ENCODE measurements around the gene USP46. TPM values are rescaled to one million over a fixed set of nuclear protein-coding genes. Genes with fewer than 3 reads are reported as not detected.

Gene USP46
- total and polyA plus RNA-seq, 2 of the 8 experiments (the other 6 are each of a cell fraction or from before 2014, with no cell fraction given), result 10.6 to 62.4 TPM

DNA sequence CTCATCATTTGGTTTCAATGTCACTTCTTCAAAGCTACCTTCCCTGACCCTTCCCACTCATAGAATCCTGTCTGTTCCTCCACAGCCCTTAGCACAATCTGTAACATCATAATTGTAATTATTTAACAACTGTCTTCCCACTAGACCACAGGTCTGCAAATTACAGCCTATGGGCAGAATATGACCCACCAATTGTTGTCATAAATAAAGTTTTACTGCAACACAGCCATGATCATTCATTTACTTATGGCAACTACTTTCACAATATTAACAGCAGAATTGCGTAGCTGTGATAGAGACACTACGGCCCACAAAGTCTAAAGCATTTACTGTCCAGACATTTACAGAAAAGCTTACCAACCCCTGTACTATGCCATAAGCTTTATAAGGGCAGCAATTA is 15.9 kb downstream of the USP46 start (continued):
- TF ChIP-seq, protein P1, sequence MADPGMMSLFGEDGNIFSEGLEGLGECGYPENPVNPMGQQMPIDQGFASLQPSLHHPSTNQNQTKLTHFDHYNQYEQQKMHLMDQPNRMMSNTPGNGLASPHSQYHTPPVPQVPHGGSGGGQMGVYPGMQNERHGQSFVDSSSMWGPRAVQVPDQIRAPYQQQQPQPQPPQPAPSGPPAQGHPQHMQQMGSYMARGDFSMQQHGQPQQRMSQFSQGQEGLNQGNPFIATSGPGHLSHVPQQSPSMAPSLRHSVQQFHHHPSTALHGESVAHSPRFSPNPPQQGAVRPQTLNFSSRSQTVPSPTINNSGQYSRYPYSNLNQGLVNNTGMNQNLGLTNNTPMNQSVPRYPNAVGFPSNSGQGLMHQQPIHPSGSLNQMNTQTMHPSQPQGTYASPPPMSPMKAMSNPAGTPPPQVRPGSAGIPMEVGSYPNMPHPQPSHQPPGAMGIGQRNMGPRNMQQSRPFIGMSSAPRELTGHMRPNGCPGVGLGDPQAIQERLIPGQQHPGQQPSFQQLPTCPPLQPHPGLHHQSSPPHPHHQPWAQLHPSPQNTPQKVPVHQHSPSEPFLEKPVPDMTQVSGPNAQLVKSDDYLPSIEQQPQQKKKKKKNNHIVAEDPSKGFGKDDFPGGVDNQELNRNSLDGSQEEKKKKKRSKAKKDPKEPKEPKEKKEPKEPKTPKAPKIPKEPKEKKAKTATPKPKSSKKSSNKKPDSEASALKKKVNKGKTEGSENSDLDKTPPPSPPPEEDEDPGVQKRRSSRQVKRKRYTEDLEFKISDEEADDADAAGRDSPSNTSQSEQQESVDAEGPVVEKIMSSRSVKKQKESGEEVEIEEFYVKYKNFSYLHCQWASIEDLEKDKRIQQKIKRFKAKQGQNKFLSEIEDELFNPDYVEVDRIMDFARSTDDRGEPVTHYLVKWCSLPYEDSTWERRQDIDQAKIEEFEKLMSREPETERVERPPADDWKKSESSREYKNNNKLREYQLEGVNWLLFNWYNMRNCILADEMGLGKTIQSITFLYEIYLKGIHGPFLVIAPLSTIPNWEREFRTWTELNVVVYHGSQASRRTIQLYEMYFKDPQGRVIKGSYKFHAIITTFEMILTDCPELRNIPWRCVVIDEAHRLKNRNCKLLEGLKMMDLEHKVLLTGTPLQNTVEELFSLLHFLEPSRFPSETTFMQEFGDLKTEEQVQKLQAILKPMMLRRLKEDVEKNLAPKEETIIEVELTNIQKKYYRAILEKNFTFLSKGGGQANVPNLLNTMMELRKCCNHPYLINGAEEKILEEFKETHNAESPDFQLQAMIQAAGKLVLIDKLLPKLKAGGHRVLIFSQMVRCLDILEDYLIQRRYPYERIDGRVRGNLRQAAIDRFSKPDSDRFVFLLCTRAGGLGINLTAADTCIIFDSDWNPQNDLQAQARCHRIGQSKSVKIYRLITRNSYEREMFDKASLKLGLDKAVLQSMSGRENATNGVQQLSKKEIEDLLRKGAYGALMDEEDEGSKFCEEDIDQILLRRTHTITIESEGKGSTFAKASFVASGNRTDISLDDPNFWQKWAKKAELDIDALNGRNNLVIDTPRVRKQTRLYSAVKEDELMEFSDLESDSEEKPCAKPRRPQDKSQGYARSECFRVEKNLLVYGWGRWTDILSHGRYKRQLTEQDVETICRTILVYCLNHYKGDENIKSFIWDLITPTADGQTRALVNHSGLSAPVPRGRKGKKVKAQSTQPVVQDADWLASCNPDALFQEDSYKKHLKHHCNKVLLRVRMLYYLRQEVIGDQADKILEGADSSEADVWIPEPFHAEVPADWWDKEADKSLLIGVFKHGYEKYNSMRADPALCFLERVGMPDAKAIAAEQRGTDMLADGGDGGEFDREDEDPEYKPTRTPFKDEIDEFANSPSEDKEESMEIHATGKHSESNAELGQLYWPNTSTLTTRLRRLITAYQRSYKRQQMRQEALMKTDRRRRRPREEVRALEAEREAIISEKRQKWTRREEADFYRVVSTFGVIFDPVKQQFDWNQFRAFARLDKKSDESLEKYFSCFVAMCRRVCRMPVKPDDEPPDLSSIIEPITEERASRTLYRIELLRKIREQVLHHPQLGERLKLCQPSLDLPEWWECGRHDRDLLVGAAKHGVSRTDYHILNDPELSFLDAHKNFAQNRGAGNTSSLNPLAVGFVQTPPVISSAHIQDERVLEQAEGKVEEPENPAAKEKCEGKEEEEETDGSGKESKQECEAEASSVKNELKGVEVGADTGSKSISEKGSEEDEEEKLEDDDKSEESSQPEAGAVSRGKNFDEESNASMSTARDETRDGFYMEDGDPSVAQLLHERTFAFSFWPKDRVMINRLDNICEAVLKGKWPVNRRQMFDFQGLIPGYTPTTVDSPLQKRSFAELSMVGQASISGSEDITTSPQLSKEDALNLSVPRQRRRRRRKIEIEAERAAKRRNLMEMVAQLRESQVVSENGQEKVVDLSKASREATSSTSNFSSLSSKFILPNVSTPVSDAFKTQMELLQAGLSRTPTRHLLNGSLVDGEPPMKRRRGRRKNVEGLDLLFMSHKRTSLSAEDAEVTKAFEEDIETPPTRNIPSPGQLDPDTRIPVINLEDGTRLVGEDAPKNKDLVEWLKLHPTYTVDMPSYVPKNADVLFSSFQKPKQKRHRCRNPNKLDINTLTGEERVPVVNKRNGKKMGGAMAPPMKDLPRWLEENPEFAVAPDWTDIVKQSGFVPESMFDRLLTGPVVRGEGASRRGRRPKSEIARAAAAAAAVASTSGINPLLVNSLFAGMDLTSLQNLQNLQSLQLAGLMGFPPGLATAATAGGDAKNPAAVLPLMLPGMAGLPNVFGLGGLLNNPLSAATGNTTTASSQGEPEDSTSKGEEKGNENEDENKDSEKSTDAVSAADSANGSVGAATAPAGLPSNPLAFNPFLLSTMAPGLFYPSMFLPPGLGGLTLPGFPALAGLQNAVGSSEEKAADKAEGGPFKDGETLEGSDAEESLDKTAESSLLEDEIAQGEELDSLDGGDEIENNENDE (IDR thresholded peaks at IDR 0.05; ENCODE audit: insufficient replicate concordance, low read length), result no peak
